HepG2 (cell line): ENCODE results near the gene ASPHD1. TPM values are rescaled to one million over a fixed set of nuclear protein-coding genes. Genes with fewer than 3 reads are reported as not detected.
A peak's percentile ranks its signal among the peaks of the same experiment; 100 is the strongest.

Source experiments
- FLYWCH1 ChIP-seq: sonication (generic); formaldehyde crosslinking; IDR thresholded peaks from 2 replicates; pipeline ENCODE4 v1.8.1; 2023; ENCODE audit warnings: mild to moderate bottlenecking, missing genetic modification reagents
- GABPA ChIP-seq, 2 experiments: IDR thresholded peaks; 2 replicates each; pipeline ENCODE4 v1.6.1; 2011 to 2016; ENCODE audit warnings: low read depth in 2 of 2, low read length in 1 of 2, missing biosample characterization in 1 of 2, missing genetic modification characterization in 1 of 2
- NCOA2 ChIP-seq: sonication (generic); formaldehyde crosslinking; IDR thresholded peaks from 2 replicates; pipeline ENCODE4 v1.8.0; 2022; ENCODE audit warnings: inconsistent platforms
- RBM22 ChIP-seq: fragments of 200-400 bp; formaldehyde crosslinking; optimal IDR thresholded peaks from 2 replicates; pipeline ENCODE3; 2017; ENCODE audit warnings: mild to moderate bottlenecking, low read length, moderate library complexity
- RXRA ChIP-seq: sonication (generic); formaldehyde crosslinking; IDR thresholded peaks from 2 replicates; pipeline ENCODE4 v1.5.1; 2020; ENCODE audit warnings: missing genetic modification reagents
- TEAD3 ChIP-seq: optimal IDR thresholded peaks from 2 replicates; pipeline ENCODE3; 2016; ENCODE audit warnings: borderline replicate concordance
- TP53 ChIP-seq: sonication (generic); formaldehyde crosslinking; conservative IDR thresholded peaks from 2 replicates; pipeline ENCODE4 v1.4.0; 2020; ENCODE audit warnings: missing genetic modification reagents
- ZEB1 ChIP-seq: IDR thresholded peaks from 2 replicates; pipeline ENCODE4 v1.6.1; 2012; ENCODE audit warnings: mild to moderate bottlenecking, low read depth, inconsistent platforms; ENCODE audit not compliant: insufficient replicate concordance
- ZFP41 ChIP-seq: sonication (generic); formaldehyde crosslinking; IDR thresholded peaks from 2 replicates; pipeline ENCODE4 v1.4.0; 2020; ENCODE audit warnings: mild to moderate bottlenecking, missing genetic modification reagents, borderline replicate concordance
- ZNF142 ChIP-seq: sonication (generic); formaldehyde crosslinking; IDR thresholded peaks from 2 replicates; pipeline ENCODE4 v1.4.0; 2020; ENCODE audit warnings: missing genetic modification reagents
- ZNF280D ChIP-seq: sonication (generic); formaldehyde crosslinking; IDR thresholded peaks from 2 replicates; pipeline ENCODE4 v1.5.1; 2020; ENCODE audit warnings: mild to moderate bottlenecking, missing genetic modification reagents
- ZNF281 ChIP-seq: sonication (generic); formaldehyde crosslinking; IDR thresholded peaks from 2 replicates; pipeline ENCODE4 v1.4.0; 2020; ENCODE audit warnings: missing genetic modification reagents, borderline replicate concordance
- ZNF510 ChIP-seq: sonication (generic); formaldehyde crosslinking; IDR thresholded peaks from 2 replicates; pipeline ENCODE4 v1.4.0; 2020; ENCODE audit warnings: low read depth, mild to moderate bottlenecking, missing genetic modification reagents
- ZNF724P ChIP-seq: sonication (generic); formaldehyde crosslinking; IDR thresholded peaks from 2 replicates; pipeline ENCODE4 v1.8.0; 2022; ENCODE audit warnings: missing genetic modification reagents, borderline replicate concordance
- ZNF772 ChIP-seq: sonication (generic); formaldehyde crosslinking; IDR thresholded peaks from 2 replicates; pipeline ENCODE4 v1.5.0; 2020; ENCODE audit warnings: mild to moderate bottlenecking, missing genetic modification reagents
- ZNF775 ChIP-seq: sonication (generic); formaldehyde crosslinking; IDR thresholded peaks from 2 replicates; pipeline ENCODE4 v1.4.0; 2020; ENCODE audit warnings: missing genetic modification reagents, mild to moderate bottlenecking, moderate library complexity, borderline replicate concordance
- polyA plus RNA-seq, 8 experiments: library from polyadenylated mRNA; depleted of rRNA in 3 of 8; stranded (reverse) in 7 of 8; unstranded in 1 of 8; fragments of >200 nt; fragmentation: Illumina TruSeq in 4 of 8; extraction: Trizol in 4 of 8; gene quantifications; 2 replicates each; pipeline versions ENCODE4 v1.2.1 to v1.2.3, GENCODE V29; 2011 to 2016; ENCODE audit warnings: low read depth in 4 of 8, missing spikeins in 1 of 8, mixed read lengths in 1 of 8; ENCODE audit not compliant: insufficient read depth in 1 of 8
- total RNA-seq, 5 experiments: library from RNA; depleted of rRNA; stranded (reverse); fragments of >200 nt; fragmentation: Illumina TruSeq; extraction: Trizol; gene quantifications; 2 replicates each; pipeline ENCODE4 v1.2.3, GENCODE V29; 2016; ENCODE audit warnings: low read depth in 1 of 5

The ASPHD1 gene
- total and polyA plus RNA-seq, 2 of the 13 experiments (the other 11 are each of a cell fraction or from before 2014, with no cell fraction given): 13.1 to 19.7 TPM

GRCh38 chr16:29925781-29926710 is 25.8 kb downstream of the ASPHD1 start, which contains the start of gene KCTD13 (continued):
- peak; percentile 81; the same call in 1 of the 2 replicates for TF ChIP-seq ZNF142
- peak; percentile 57 for TF ChIP-seq NCOA2 (CRISPR knock-in tag)
- peak; percentile 83; the same call in 1 of the 2 replicates for TF ChIP-seq FLYWCH1 (CRISPR knock-in tag)
- TF ChIP-seq ZEB1: peak; percentile 10
- peak; percentile 98 for TF ChIP-seq ZNF772 (CRISPR knock-in tag)
- TF ChIP-seq ZNF775 (CRISPR knock-in tag): no peak
- peak; percentile 61 for TF ChIP-seq RXRA
- TF ChIP-seq ZNF510 (CRISPR knock-in tag): no peak; the same call in 1 of the 2 replicates
- TF ChIP-seq ZFP41 (CRISPR knock-in tag): peak; percentile 85; the same call in 1 of the 2 replicates
- TF ChIP-seq GABPA (IDR thresholded peaks at IDR 0.05; ENCODE audit: low read depth, low read length): peak; percentile 21
- TF ChIP-seq GABPA (CRISPR knock-in tag; IDR thresholded peaks at IDR 0.05; ENCODE audit: low read depth): no peak; the same call in 1 of the 2 replicates
- TF ChIP-seq TEAD3: peak; percentile 40
- peak; percentile 50; the same call in 1 of the 2 replicates for TF ChIP-seq ZNF281 (CRISPR knock-in tag)
- peak; percentile 76; the same call in 1 of the 2 replicates for TF ChIP-seq ZNF724P
- TF ChIP-seq TP53: no peak
- no peak for TF ChIP-seq ZNF280D (CRISPR knock-in tag)
- TF ChIP-seq RBM22: no peak
